Astrocyte (in vitro differentiated cells and primary cell): ENCODE results near the gene DDX39A.

Source experiments
- CTCF ChIP-seq: IDR thresholded peaks from 2 replicates; pipeline ENCODE4 v1.5.1; 2011; ENCODE audit warnings: low read depth, mild to moderate bottlenecking, inconsistent platforms, low read length, moderate library complexity; ENCODE audit not compliant: insufficient read depth
- EZH2 ChIP-seq: IDR thresholded peaks from 2 replicates; pipeline ENCODE4 v1.6.1; 2012; ENCODE audit warnings: mild to moderate bottlenecking, low read length, inconsistent platforms; ENCODE audit not compliant: insufficient read depth

GRCh38 chr19:14446336-14447036 lies 27.3 kb upstream of the DDX39A start:
- TF ChIP-seq CTCF = no peak
- no peak for TF ChIP-seq EZH2
